Prostate gland (tissue), 2 donors: Measurements from ENCODE around the gene SCNN1A. TPM values are rescaled to one million over a fixed set of nuclear protein-coding genes. Genes with fewer than 3 reads are reported as not detected.

Experiments
- DNase-seq: peaks from one replicate; pipeline ENCODE4 v3.0.0-alpha.2; 2019; ENCODE audit warnings: low spot score
- H3K27ac ChIP-seq, 2 donors: fragments of 200-600 bp; sonication (generic); 2 replicates each; pipeline ENCODE4 v1.5.1; 2017 to 2019
- H3K27me3 ChIP-seq: fragments of 200-600 bp; sonication (generic); replicated peaks from 2 replicates; pipeline ENCODE4 v1.5.1; 2019; ENCODE audit not compliant: insufficient read depth
- H3K36me3 ChIP-seq, 2 donors: fragments of 200-600 bp; sonication (generic); 1 replicate in 1 of 2; 2 replicates in 1 of 2; pipeline versions ENCODE4 v1.5.1 to v1.8.1; 2017 to 2019
- H3K4me1 ChIP-seq: fragments of 200-600 bp; sonication (generic); replicated peaks from 2 replicates; pipeline ENCODE4 v1.5.1; 2019
- H3K4me3 ChIP-seq, 2 donors: fragments of 200-600 bp; sonication (generic); 2 replicates each; pipeline ENCODE4 v1.5.1; 2017 to 2019
- H3K9me3 ChIP-seq: fragments of 200-600 bp; sonication (generic); 2 replicates; pipeline ENCODE4 v1.5.1; 2017
- POLR2A ChIP-seq: fragments of 450-650 bp; IDR thresholded peaks from one replicate; pipeline ENCODE4 v1.6.1; 2016; ENCODE audit warnings: antibody characterized with exemption, mild to moderate bottlenecking
- POLR2AphosphoS5 ChIP-seq: sonication (generic); formaldehyde crosslinking; IDR thresholded peaks from one replicate; pipeline ENCODE4 v1.6.1; 2017; ENCODE audit warnings: antibody characterized with exemption
- WGBS: methylation state at CpG from one replicate; pipeline ENCODE4 v1.1.5; 2018; 5-methylcytosine and 5-hydroxymethylcytosine counted together
- intact Hi-C: fragments of 100-400 bp; cut with DNase I; formaldehyde crosslinking; loops from one replicate; pipeline ENCODE4 v1.14.2; 2022
- total RNA-seq, 2 donors: library from RNA; depleted of rRNA; stranded (reverse); fragments of >200 nt; gene quantifications; one replicate each; pipeline ENCODE4 v1.1.0, GENCODE V29; 2016
- TF ChIP-seq, protein P1 (sequence below), 4 experiments: fragments of 200-600 bp in 2 of 4; fragments of 450-650 bp in 2 of 4; sonication (generic) in 2 of 4; IDR thresholded peaks; 1 replicate in 3 of 4; 2 replicates in 1 of 4; pipeline ENCODE4 v1.5.1; 2016 to 2019; ENCODE audit warnings: antibody characterized with exemption in 4 of 4, mild to moderate bottlenecking in 2 of 4, moderate library complexity in 2 of 4

Gene SCNN1A
- total RNA-seq, 2 donors from 2014 or later: 128 to 211 TPM

DNA sequence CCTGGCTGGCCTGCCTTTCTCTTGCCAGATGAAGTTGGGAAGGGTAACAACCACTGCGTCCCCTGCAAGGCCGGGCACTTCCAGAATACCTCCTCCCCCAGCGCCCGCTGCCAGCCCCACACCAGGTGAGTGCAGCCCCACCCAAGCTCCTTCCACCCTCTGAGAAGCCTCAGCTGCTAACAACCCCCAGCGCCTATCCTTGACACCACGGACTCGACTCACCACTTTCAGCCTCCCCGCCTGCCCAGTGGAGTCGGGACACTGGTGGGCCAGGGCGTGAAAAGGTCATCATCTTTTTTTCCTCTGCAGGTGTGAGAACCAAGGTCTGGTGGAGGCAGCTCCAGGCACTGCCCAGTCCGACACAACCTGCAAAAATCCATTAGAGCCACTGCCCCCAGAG is 10.7 kb upstream of the SCNN1A start:
- Histone ChIP-seq H3K9me3 (no peaks in the 10 kb centered on the region), H3K36me3 (no peaks in the 10 kb centered on the region), H3K27ac (peak overlapping the region in 1 of 2 donors; percentile 49), H3K4me1 (peaks cover 28% of the 10 kb centered on the region), H3K27me3 (no peaks in the 10 kb centered on the region), H3K4me3 (no peak overlapping the region)
- no peak for DNase-seq
- TF ChIP-seq, protein P1, sequence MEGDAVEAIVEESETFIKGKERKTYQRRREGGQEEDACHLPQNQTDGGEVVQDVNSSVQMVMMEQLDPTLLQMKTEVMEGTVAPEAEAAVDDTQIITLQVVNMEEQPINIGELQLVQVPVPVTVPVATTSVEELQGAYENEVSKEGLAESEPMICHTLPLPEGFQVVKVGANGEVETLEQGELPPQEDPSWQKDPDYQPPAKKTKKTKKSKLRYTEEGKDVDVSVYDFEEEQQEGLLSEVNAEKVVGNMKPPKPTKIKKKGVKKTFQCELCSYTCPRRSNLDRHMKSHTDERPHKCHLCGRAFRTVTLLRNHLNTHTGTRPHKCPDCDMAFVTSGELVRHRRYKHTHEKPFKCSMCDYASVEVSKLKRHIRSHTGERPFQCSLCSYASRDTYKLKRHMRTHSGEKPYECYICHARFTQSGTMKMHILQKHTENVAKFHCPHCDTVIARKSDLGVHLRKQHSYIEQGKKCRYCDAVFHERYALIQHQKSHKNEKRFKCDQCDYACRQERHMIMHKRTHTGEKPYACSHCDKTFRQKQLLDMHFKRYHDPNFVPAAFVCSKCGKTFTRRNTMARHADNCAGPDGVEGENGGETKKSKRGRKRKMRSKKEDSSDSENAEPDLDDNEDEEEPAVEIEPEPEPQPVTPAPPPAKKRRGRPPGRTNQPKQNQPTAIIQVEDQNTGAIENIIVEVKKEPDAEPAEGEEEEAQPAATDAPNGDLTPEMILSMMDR (IDR thresholded peaks at IDR 0.05): no peak
- TF ChIP-seq POLR2AphosphoS5 (no peak), POLR2A (no peak)
- WGBS: 75% methylated on average over 11 of the region's 11 CpGs
- intact Hi-C loops: no loop called here

DNA sequence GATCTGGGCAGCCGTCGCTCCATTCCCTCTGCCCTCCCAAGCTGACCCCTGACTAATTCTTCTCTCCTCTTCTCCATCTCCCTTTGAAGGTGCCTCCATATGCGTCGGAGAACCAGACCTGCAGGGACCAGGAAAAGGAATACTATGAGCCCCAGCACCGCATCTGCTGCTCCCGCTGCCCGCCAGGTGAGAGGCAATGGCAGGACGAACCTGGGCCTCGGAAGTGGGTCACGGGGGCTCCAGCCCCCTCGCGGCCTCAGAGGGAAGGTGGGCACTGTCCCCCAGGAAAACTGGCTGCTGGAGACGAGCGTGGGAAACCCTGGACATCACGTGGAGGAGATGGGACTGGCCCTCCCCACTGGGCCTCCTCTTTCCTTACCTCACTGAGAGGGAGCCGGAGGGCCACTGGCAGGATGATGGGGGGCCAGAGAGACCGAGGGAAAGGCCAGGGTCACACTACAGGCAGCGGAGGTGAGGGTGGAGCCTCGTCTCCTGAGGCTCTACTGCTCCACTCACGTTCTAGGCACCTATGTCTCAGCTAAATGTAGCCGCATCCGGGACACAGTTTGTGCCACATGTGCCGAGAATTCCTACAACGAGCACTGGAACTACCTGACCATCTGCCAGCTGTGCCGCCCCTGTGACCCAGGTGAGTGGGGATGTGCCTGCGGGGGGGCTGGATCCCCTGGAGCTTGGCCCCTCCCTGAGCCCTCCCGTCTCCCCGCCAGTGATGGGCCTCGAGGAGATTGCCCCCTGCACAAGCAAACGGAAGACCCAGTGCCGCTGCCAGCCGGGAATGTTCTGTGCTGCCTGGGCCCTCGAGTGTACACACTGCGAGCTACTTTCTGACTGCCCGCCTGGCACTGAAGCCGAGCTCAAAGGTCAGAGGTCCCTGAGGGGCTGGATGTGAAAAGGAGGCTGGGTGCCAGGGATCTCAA is 9.4 kb upstream of the SCNN1A start:
- peak overlapping the region; percentile 96 for H3K27ac ChIP-seq
- H3K27me3 ChIP-seq: no peaks in the 10 kb centered on the region
- DNase-seq: no peak
- H3K9me3 ChIP-seq: no peaks in the 10 kb centered on the region
- TF ChIP-seq POLR2A: no peak
- TF ChIP-seq, protein P1 (IDR thresholded peaks at IDR 0.05): no peak
- TF ChIP-seq POLR2AphosphoS5: no peak
- WGBS: 35% methylated on average over 35 of the region's 36 CpGs
- peak overlapping the region; percentile 66 to 81 for H3K4me3 ChIP-seq
- H3K4me1 ChIP-seq: peaks cover 28% of the 10 kb centered on the region
- intact Hi-C loops: loop anchor here (2.0 kb wide), 1 partner anchor 48 kb away; no protein-coding TSS in a partner anchor
- H3K36me3 ChIP-seq: no peaks in the 10 kb centered on the region

DNA sequence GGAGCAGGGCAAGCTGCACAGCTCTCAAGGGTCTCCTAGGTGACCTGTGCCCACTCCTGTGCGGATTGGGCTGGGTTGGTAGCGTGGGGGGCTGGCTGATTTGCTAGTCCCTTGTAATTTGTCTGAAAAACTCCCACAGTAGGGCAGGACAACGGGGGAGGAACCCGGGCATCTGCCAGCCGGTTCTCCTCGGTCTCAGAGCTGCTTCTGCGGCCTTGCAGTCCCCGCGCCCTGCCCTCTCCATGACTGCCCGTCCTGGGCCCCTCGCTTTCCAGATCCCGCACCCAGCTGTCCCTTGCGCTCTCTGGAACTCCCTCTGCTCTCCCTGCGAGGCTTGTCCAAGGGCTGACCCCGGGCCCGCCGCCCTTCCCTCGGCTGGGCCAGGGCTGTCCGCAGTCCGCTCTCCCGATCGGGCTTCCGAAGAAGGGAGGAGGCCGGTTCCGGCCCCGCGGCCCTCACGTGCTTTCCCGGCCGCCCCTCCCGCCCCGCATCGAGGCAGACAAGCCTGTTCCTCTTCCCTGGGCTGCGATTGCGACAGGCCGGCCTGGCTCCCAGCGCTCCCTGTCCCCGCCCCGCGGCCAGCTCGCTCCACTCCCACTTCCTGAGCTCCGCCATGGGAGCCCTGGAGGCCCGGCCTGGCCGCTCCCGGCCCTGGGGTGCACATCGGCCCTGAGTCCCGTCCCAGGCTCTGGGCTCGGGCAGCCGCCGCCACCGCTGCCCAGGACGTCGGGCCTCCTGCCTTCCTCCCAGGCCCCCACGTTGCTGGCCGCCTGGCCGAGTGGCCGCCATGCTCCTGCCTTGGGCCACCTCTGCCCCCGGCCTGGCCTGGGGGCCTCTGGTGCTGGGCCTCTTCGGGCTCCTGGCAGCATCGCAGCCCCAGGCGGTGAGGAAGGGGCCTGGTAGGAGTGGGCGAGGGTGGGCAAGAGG is 8.5 kb upstream of the SCNN1A start, which contains the start of gene LTBR:
Gene LTBR, plus strand, starts transcription at position 591 of the 927 bp plus-strand sequence. Its CDS starts 197 bp downstream, at position 788.
- Histone ChIP-seq H3K27ac (peak within 1 kb of the TSS; percentile 96), H3K36me3 (no peaks in the 10 kb centered on the region), H3K4me3 (peak within 1 kb of the TSS; percentile 66 to 81), H3K27me3 (no peaks in the 10 kb centered on the region), H3K4me1 (peaks cover 28% of the 10 kb centered on the region), H3K9me3 (no peaks in the 10 kb centered on the region)
- 4% methylated on average over 48 of the region's 62 CpGs for WGBS
- peak; percentile 95 for TF ChIP-seq POLR2AphosphoS5
- TF ChIP-seq POLR2A: peak; percentile 89
- TF ChIP-seq, protein P1 (IDR thresholded peaks at IDR 0.05): peak in 3 of 4 experiments; percentile 7 to 34 (median 32)
- DNase-seq: peak; percentile 96
- intact Hi-C loops: loop anchor here (2.0 kb wide), 2 partner anchors 47 to 69 kb away; partner anchors contain the start of gene TAPBPL

DNA sequence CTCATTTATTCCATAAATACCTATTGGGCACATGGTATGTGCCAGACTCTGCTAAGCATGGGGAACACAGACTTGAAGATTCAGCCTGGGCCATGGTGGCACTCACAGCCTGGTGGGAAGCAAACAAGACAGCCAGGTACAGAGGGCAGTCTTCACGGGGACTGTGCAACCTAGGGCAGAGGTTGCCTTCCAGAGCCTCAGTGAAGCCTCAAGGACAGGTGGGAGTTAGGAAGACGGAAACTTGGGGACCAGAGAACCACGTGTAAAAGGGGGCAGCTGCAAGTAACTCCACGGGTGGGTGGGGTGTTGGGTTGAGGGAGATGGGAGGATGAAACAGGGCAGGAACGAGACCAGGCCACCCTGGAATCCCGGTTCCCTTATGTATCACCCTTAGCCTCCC is 7.6 kb upstream of the SCNN1A start:
- Histone ChIP-seq H3K36me3 (no peaks in the 10 kb centered on the region), H3K4me3 (no peak overlapping the region), H3K27ac (peak overlapping the region; percentile 96), H3K9me3 (no peaks in the 10 kb centered on the region), H3K27me3 (no peaks in the 10 kb centered on the region), H3K4me1 (peaks cover 28% of the 10 kb centered on the region)
- WGBS: 85% methylated on average over 6 of the region's 6 CpGs
- intact Hi-C loops: loop anchor here (2.0 kb wide), 1 partner anchor 70 kb away; the partner anchor contains the start of gene TAPBPL
- DNase-seq: no peak
- TF ChIP-seq, protein P1 (IDR thresholded peaks at IDR 0.05): no peak
